ENCODE results near the gene TNFRSF18.
A peak's percentile ranks its signal among the peaks of the same experiment; 100 is the strongest.

TNFRSF18 gene

DNA sequence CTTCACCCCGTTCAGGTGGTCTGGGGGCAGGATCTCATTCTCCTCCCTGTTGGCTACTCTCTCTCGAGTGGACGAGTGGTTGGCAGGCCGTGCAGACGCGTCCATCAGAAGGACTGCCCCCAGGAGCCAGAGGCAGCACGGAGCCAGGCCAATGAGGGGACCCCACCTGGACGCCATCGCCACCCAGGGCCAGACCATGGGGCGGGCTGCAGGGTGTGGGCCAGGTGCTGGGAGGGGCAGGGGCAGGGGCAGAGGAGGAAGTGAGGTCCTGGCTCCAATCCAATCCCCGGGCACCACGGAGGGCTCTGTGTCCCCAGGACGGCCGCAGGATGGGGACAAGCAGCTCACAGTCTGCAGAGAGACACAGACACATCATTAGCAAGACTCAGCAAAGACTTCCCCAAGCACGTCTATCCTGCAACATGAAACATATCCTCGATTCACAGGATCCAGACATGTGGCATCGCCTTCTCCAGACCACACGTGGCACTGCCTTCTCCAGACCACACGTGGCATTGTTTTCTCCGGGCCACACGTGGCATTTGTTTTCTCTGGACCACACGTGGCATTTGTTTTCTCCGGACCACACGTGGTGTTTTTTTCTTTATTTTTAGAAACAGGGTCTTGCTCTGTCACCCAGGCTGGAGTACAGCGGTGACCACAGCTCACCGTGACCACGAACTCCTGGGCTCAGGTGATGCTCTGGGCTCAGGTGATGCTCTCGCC is 22.4 kb upstream of the TNFRSF18 start:
- DNase-seq (ENCODE audit: low read depth in 2 of 2): no peak

DNA sequence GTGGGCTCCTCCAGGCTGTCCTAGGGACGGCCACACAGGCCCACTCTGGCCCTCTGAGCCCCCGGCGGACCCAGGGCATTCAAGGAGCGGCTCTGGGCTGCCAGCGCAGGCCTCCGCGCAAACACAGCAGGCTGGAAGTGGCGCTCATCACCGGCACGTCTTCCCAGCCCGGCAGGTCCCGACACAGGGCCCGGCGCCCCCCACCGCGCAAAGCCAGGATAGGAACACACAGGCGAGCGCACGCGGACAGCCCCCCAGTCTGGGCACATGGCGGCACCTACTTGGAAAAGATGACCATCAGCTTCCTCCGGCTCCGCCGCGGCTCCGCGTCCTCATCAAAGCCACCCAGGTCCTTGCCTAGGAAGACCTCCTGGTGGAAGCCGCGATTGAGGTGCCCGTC is 21.8 kb upstream of the TNFRSF18 start:
- no peak for DNase-seq (ENCODE audit: low read depth in 2 of 2)

GRCh38 chr1:1227386-1227785 is 21.0 kb upstream of the TNFRSF18 start:
- no peak for DNase-seq (ENCODE audit: low read depth in 2 of 2)

GRCh38 chr1:1226566-1227362 is 20.4 kb upstream of the TNFRSF18 start:
- no peak for DNase-seq (ENCODE audit: low read depth in 2 of 2)

DNA sequence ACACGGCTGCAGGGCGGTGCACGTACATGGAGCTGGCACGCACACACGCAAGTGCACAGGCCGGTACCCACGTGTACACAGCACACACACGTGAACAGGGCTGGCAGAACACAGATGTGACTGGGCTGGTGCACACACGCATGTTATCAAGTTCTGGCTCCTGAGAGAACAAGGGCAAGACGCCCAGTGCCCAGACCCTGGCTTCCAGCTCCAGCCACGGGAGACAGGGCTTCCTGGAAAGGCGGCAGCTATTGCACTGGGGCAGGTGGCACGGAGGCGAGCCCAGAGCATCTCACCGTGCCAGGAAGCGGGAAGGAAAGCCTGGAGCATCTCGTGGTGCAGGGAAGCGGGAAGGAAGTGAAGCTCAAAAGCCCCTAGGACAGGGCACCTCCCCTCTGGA is 19.5 kb upstream of the TNFRSF18 start:
- DNase-seq (ENCODE audit: low read depth in 2 of 2): no peak

DNA sequence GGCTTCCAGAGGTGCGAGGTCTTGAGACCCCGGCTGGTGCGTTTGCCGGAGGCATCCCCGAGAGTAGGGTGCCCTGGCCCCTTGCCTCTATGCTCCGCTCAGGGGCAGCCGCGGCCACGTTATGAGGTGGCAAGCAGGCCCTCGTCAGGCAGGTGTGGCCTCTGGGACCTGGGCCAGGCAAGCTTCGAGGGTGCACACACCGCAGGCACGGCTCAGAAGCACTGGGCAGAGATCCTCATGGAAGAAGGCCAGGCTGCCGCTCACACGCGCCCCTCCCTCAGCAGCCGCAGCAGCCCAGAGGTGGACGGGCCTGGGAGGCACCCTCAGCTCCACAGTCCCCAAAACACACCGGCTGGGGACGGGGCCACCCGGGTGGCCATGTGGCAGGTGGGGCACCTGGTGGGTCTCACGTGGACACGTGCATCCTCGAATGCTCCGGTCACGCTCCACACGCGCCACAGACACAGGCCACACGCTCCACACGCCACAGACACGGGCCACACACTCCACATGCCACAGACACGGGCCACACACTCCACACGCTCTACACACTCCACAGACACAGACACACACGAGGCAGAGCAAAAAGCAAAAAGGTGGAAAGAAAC is 18.9 kb upstream of the TNFRSF18 start:
- DNase-seq (ENCODE audit: low read depth in 2 of 2): no peak

DNA sequence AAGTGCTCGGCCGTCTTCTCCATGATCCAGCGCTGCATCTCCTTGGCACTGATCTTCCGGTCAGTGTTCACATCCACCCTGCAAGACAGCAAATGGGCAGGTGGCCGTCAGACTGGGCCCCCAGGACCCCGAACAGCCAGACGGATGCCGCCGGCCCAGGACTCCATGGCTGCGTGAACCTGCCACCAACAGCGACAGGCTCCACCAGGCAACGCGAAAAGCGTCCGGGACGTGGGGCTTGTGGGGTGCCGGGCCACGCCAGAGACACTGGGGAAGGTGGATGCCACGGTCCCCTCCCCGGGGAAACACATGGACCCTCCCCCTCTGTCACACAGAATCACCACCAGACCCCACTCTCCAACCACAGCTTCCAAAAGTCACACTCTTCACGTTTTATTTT is 17.5 kb upstream of the TNFRSF18 start:
- DNase-seq (ENCODE audit: low read depth in 2 of 2): no peak

DNA sequence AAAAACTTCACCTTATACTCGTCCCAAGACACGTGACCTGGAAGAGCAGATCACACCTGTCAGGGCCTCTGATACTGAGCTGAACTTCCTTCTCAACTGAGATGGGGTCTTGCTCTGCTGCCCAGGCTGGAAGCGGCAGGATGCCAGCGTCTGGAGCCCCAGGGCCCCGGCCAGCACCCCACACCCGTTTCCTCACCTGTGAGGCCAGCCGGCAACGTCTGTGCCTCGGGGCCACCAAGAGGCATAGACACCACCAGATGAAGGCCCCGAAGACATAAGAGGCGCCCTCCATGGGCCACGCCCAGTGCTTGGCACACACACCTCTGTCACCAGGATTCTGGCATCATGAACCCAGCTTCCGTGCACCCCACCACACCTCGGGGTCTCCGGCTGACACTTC is 16.9 kb upstream of the TNFRSF18 start:
- no peak for DNase-seq (ENCODE audit: low read depth in 2 of 2)

DNA sequence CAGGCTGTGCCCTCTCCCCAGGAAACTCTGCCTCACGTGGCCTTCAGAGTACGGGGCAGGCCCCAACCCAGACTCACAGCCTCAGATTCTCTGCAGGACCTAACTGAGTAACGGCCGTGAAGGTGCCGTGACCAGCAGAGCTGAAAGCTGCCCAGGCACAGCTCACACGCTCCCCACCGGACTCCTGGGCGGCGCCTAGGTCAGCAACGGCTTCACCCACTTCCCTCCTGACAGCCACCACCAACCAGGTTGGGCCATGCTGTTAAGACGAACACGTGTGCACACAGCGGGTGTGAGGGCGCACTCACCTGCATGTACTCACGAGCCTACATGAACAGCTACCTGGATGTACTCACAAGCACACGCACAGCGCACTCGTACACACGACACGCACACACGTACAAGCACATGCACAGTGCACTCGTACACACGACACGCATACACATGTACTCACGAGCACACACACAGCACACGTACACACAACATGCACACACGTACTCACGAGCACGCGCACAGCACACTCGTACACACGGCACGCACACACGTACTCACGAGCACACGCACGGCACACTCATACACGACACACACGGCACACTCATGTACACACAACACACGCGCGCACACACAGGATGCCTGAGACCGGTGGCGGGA is 16.3 kb upstream of the TNFRSF18 start:
- DNase-seq (ENCODE audit: low read depth in 2 of 2): no peak

GRCh38 chr1:1221887-1222574 is 15.6 kb upstream of the TNFRSF18 start:
- no peak for DNase-seq (ENCODE audit: low read depth in 2 of 2)

DNA sequence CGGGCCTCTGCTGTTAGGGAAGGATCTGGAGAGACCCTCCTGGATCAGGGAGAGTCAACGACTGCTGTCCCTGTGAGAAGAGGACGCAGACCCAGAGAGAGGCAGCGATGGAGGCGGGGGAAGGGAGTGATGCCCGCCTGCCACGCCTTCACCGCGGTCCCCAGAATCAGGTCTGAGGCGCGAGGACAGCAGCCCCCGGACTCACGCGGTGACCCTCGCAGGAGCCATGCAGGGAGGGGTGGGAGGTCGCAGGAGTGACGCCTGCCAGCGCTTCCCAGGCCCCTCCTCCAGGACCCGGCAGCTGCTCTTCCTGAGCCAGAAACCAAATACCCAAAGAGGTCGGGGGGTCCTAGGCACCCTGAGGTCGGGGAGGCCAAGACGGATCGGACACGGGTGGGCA is 13.8 kb upstream of the TNFRSF18 start:
- no peak for DNase-seq (ENCODE audit: low read depth in 2 of 2)

- DNase-seq (ENCODE audit: low read depth in 2 of 2): peak in 1 of 2 donors; percentile 51
These were observed 12.9 kb upstream of the TNFRSF18 start for GRCh38 chr1:1219341-1219740.

- no peak for DNase-seq (ENCODE audit: low read depth in 2 of 2)
These were observed 12.3 kb upstream of the TNFRSF18 start for GRCh38 chr1:1218524-1219200.

GRCh38 chr1:1217621-1218523 is 11.5 kb upstream of the TNFRSF18 start:
- DNase-seq (ENCODE audit: low read depth in 2 of 2): peak; percentile 43 to 62

GRCh38 chr1:1216770-1217620 is 10.6 kb upstream of the TNFRSF18 start:
- peak in 1 of 2 donors; percentile 35 for DNase-seq (ENCODE audit: low read depth in 2 of 2)

DNA sequence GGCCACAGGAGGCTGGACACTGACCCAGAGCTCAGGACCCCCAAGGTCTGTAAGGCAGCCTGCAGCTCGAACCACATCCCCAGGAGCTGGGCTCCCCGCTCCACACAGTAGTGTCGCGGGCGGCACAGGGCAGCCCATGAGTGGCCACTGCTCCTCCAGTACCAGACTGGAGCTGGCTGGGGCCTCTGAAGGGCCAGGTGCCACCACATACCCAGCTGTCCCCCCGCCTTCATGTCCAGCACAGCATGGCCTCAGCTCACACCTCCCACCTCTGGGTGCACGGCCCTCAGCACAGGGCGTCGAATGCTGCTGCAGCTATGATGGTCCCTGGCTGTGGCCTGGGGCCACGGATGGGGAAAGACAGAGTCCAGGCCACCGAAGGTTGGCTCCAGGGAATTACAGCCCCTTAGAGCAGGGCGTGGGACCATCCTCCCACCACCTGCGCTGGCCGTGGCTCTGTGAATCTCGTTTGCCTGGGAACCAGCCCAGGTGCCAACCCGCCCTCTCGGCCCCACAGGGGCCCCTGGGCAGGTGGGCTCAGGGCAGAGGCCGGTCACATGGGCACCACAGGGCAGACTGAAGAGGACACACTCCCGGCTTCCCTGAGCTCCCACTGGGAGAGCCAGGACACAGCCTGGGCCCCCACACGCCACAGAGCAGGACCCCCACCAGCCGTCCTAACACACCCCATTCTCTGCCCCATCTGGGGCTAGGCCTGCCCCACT is 9.7 kb upstream of the TNFRSF18 start:
- DNase-seq (ENCODE audit: low read depth in 2 of 2): no peak

GRCh38 chr1:1215080-1215676 is 8.8 kb upstream of the TNFRSF18 start:
- no peak for DNase-seq (ENCODE audit: low read depth in 2 of 2)

Data from stimulated activated CD4-positive, alpha-beta T cell treated with anti-CD3 and anti-CD28 coated beads, Interleukin-1b, Interleukin-23, amount 100 ng/mL, for 4 hours (primary cell).